ENCODE results near the gene TENM4.

Gene TENM4

GRCh38 chr11:78801161-78801884 is 639.5 kb downstream of the TENM4 start:
- Histone ChIP-seq H2BK12ac (ENCODE audit: low read length) (no peak overlapping the region), H2BK5ac (ENCODE audit: low read length) (no peak overlapping the region), H2BK15ac (ENCODE audit: low read length) (no peak overlapping the region), H3K4me2 (ENCODE audit: insufficient read depth, low read length, poor library complexity, severe bottlenecking) (no peak overlapping the region), H3K4ac (ENCODE audit: low read length) (no peak overlapping the region), H3K27me3 (ENCODE audit: control insufficient read depth in 3 of 3, insufficient read depth in 3 of 3, low read depth in 1 of 3, low read length in 3 of 3) (no peaks in the 10 kb centered on the region), H3K4me1 (ENCODE audit: control insufficient read depth in 2 of 2, insufficient read depth in 1 of 2, low read depth in 1 of 2, low read length in 2 of 2) (peaks cover 22 to 27% of the 10 kb centered on the region in 2 donors), H3K18ac (ENCODE audit: low read length) (peak overlapping the region; percentile 39), H3K36me3 (replicated peaks in 1 of 2; ENCODE audit: control insufficient read depth in 2 of 2, insufficient read depth in 2 of 2, low read length in 2 of 2) (peaks cover 0 to 5% of the 10 kb centered on the region in 2 donors), H3K4me3 (ENCODE audit: low read length in 2 of 2) (no peak overlapping the region), H3K9me3 (replicated peaks in 1 of 2; ENCODE audit: control insufficient read depth in 2 of 2, insufficient read depth in 1 of 2, low read depth in 1 of 2, low read length in 2 of 2) (no peaks in the 10 kb centered on the region), H2AK5ac (ENCODE audit: low read depth, low read length) (no peak overlapping the region), H3K23ac (ENCODE audit: low read depth, low read length, poor library complexity) (no peak overlapping the region), H3K14ac (ENCODE audit: low read length) (no peak overlapping the region), H3K27ac (replicated peaks; ENCODE audit: low read length) (no peak overlapping the region), H3K9ac (ENCODE audit: low read depth, low read length, poor library complexity) (no peak overlapping the region), H2BK120ac (ENCODE audit: low read depth, low read length) (no peak overlapping the region), H2AFZ (ENCODE audit: low read length) (no peak overlapping the region), H3K79me1 (ENCODE audit: low read depth, low read length) (no peaks in the 10 kb centered on the region), H4K91ac (ENCODE audit: low read depth, low read length, poor library complexity) (no peak overlapping the region), H4K8ac (ENCODE audit: low read depth, low read length) (no peak overlapping the region)
- no CpG with 5 or more reads among the region's 3 CpGs for WGBS, 2 donors (ENCODE audit: extremely low coverage in 2 of 2, insufficient read length in 2 of 2, insufficient replicate concordance in 1 of 2)
- no peak for DNase-seq (ENCODE audit: low spot score)

DNA sequence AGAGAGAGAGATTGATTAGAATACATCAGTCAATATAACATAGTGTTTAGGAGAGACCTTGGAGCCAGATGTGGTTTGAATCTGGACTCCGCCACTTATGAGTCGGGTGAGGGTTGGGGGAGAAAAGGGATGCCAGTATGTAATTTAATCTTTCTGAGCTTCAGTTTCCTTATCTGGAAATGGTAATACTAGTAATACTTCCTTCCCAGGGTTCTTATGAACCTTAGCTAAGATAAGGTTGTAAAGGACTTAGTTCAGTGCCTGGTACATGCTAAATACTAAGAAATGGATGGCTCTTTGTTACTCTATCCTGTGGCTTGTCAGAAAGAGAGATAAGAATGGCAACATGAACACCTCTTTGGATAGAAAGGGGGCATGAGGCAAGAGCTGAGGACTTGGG is 640.1 kb downstream of the TENM4 start:
- H4K91ac ChIP-seq (ENCODE audit: low read depth, low read length, poor library complexity) = no peak overlapping the region
- H3K4me3 ChIP-seq (ENCODE audit: low read length in 2 of 2) = no peak overlapping the region
- no peak overlapping the region for H3K14ac ChIP-seq (ENCODE audit: low read length)
- no peak overlapping the region for H3K18ac ChIP-seq (ENCODE audit: low read length)
- H4K8ac ChIP-seq (ENCODE audit: low read depth, low read length) = no peak overlapping the region
- no peaks in the 10 kb centered on the region for H3K79me1 ChIP-seq (ENCODE audit: low read depth, low read length)
- peaks cover 22 to 28% of the 10 kb centered on the region in 2 donors for H3K4me1 ChIP-seq (ENCODE audit: control insufficient read depth in 2 of 2, insufficient read depth in 1 of 2, low read depth in 1 of 2, low read length in 2 of 2)
- no CpG with 5 or more reads among the region's 2 CpGs for whole genome bisulfite sequencing, 2 donors (ENCODE audit: extremely low coverage in 2 of 2, insufficient read length in 2 of 2, insufficient replicate concordance in 1 of 2)
- no peaks in the 10 kb centered on the region for H3K27me3 ChIP-seq (ENCODE audit: control insufficient read depth in 3 of 3, insufficient read depth in 3 of 3, low read depth in 1 of 3, low read length in 3 of 3)
- H2BK12ac ChIP-seq (ENCODE audit: low read length) = no peak overlapping the region
- H3K4me2 ChIP-seq (ENCODE audit: insufficient read depth, low read length, poor library complexity, severe bottlenecking) = no peak overlapping the region
- no peak overlapping the region for H3K23ac ChIP-seq (ENCODE audit: low read depth, low read length, poor library complexity)
- no peak overlapping the region for H3K9ac ChIP-seq (ENCODE audit: low read depth, low read length, poor library complexity)
- no peak overlapping the region for H2AK5ac ChIP-seq (ENCODE audit: low read depth, low read length)
- H2BK120ac ChIP-seq (ENCODE audit: low read depth, low read length) = no peak overlapping the region
- H2BK15ac ChIP-seq (ENCODE audit: low read length) = no peak overlapping the region
- no peak overlapping the region for H3K27ac ChIP-seq (replicated peaks; ENCODE audit: low read length)
- no peak for DNase-seq (ENCODE audit: low spot score)
- H3K9me3 ChIP-seq (replicated peaks in 1 of 2; ENCODE audit: control insufficient read depth in 2 of 2, insufficient read depth in 1 of 2, low read depth in 1 of 2, low read length in 2 of 2) = no peaks in the 10 kb centered on the region
- H2BK5ac ChIP-seq (ENCODE audit: low read length) = no peak overlapping the region
- H2AFZ ChIP-seq (ENCODE audit: low read length) = no peak overlapping the region
- H3K36me3 ChIP-seq (replicated peaks in 1 of 2; ENCODE audit: control insufficient read depth in 2 of 2, insufficient read depth in 2 of 2, low read length in 2 of 2) = peaks cover 0 to 5% of the 10 kb centered on the region in 2 donors
- H3K4ac ChIP-seq (ENCODE audit: low read length) = no peak overlapping the region

DNA sequence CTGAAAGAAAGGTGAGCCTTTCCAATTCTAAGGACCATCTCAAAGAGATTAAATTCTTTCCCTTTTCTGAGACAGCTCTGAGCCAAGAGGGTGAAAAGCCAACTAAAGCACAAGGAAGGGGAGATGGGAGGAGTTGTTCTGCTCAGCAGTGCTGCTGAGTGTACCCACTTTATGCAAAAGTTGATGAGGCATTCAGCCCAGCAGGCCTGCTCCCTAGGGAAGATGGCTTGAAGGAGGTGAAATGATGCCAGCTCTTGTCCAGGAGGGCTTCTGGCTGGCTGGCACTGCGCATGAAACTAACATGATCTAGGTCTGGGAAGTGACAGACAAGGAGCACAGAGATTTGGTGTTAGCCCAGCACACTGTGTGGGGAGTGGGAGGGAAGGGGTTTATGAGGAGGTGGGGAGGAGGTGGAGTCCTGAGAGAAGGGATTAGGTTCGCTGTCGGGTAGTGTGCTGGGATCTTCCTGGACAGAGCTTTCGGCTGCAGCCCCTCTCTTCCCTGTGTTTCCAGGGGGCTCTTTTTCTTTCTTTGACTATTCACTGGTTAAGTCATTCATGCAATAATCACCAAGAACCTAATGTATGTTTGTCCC is 640.6 kb downstream of the TENM4 start:
- Histone ChIP-seq H2BK15ac (ENCODE audit: low read length) (no peak overlapping the region), H3K23ac (ENCODE audit: low read depth, low read length, poor library complexity) (no peak overlapping the region), H3K27ac (replicated peaks; ENCODE audit: low read length) (peak overlapping the region; percentile 8), H2AFZ (ENCODE audit: low read length) (no peak overlapping the region), H3K14ac (ENCODE audit: low read length) (no peak overlapping the region), H3K4me2 (ENCODE audit: insufficient read depth, low read length, poor library complexity, severe bottlenecking) (no peak overlapping the region), H2BK5ac (ENCODE audit: low read length) (no peak overlapping the region), H3K36me3 (replicated peaks in 1 of 2; ENCODE audit: control insufficient read depth in 2 of 2, insufficient read depth in 2 of 2, low read length in 2 of 2) (peaks cover 0 to 5% of the 10 kb centered on the region in 2 donors), H3K18ac (ENCODE audit: low read length) (peak overlapping the region; percentile 12), H3K27me3 (ENCODE audit: control insufficient read depth in 3 of 3, insufficient read depth in 3 of 3, low read depth in 1 of 3, low read length in 3 of 3) (no peaks in the 10 kb centered on the region), H4K91ac (ENCODE audit: low read depth, low read length, poor library complexity) (no peak overlapping the region), H4K8ac (ENCODE audit: low read depth, low read length) (peak overlapping the region; percentile 70), H3K4me3 (ENCODE audit: low read length in 2 of 2) (no peak overlapping the region), H3K9me3 (replicated peaks in 1 of 2; ENCODE audit: control insufficient read depth in 2 of 2, insufficient read depth in 1 of 2, low read depth in 1 of 2, low read length in 2 of 2) (no peaks in the 10 kb centered on the region), H3K79me1 (ENCODE audit: low read depth, low read length) (no peaks in the 10 kb centered on the region), H2BK120ac (ENCODE audit: low read depth, low read length) (no peak overlapping the region), H2AK5ac (ENCODE audit: low read depth, low read length) (no peak overlapping the region), H3K9ac (ENCODE audit: low read depth, low read length, poor library complexity) (no peak overlapping the region), H2BK12ac (ENCODE audit: low read length) (no peak overlapping the region), H3K4me1 (ENCODE audit: control insufficient read depth in 2 of 2, insufficient read depth in 1 of 2, low read depth in 1 of 2, low read length in 2 of 2) (peaks cover 22 to 28% of the 10 kb centered on the region in 2 donors), H3K4ac (ENCODE audit: low read length) (no peak overlapping the region)
- no peak for DNase-seq (ENCODE audit: low spot score)
- no CpG with 5 or more reads among the region's 4 CpGs for WGBS, 2 donors (ENCODE audit: extremely low coverage in 2 of 2, insufficient read length in 2 of 2, insufficient replicate concordance in 1 of 2)

- Histone ChIP-seq H2BK12ac (ENCODE audit: low read length) (no peak overlapping the region), H3K27me3 (ENCODE audit: control insufficient read depth in 3 of 3, insufficient read depth in 3 of 3, low read depth in 1 of 3, low read length in 3 of 3) (no peaks in the 10 kb centered on the region), H3K9ac (ENCODE audit: low read depth, low read length, poor library complexity) (no peak overlapping the region), H2BK120ac (ENCODE audit: low read depth, low read length) (no peak overlapping the region), H2BK15ac (ENCODE audit: low read length) (no peak overlapping the region), H4K91ac (ENCODE audit: low read depth, low read length, poor library complexity) (no peak overlapping the region), H2BK5ac (ENCODE audit: low read length) (no peak overlapping the region), H3K14ac (ENCODE audit: low read length) (no peak overlapping the region), H3K4me2 (ENCODE audit: insufficient read depth, low read length, poor library complexity, severe bottlenecking) (no peak overlapping the region), H3K9me3 (replicated peaks in 1 of 2; ENCODE audit: control insufficient read depth in 2 of 2, insufficient read depth in 1 of 2, low read depth in 1 of 2, low read length in 2 of 2) (peaks cover 0 to 9% of the 10 kb centered on the region in 2 donors), H3K36me3 (replicated peaks in 1 of 2; ENCODE audit: control insufficient read depth in 2 of 2, insufficient read depth in 2 of 2, low read length in 2 of 2) (peaks cover 0 to 5% of the 10 kb centered on the region in 2 donors), H3K4ac (ENCODE audit: low read length) (no peak overlapping the region), H3K18ac (ENCODE audit: low read length) (no peak overlapping the region), H4K8ac (ENCODE audit: low read depth, low read length) (no peak overlapping the region), H3K4me1 (ENCODE audit: control insufficient read depth in 2 of 2, insufficient read depth in 1 of 2, low read depth in 1 of 2, low read length in 2 of 2) (peaks cover 26 to 28% of the 10 kb centered on the region in 2 donors), H2AK5ac (ENCODE audit: low read depth, low read length) (no peak overlapping the region), H3K79me1 (ENCODE audit: low read depth, low read length) (no peaks in the 10 kb centered on the region), H3K27ac (replicated peaks; ENCODE audit: low read length) (no peak overlapping the region), H3K23ac (ENCODE audit: low read depth, low read length, poor library complexity) (no peak overlapping the region), H3K4me3 (ENCODE audit: low read length in 2 of 2) (no peak overlapping the region), H2AFZ (ENCODE audit: low read length) (no peak overlapping the region)
- DNase-seq (ENCODE audit: low spot score) = peak; percentile 54
- WGBS, 2 donors (ENCODE audit: extremely low coverage in 2 of 2, insufficient read length in 2 of 2, insufficient replicate concordance in 1 of 2) = no CpG with 5 or more reads among the region's 5 CpGs
Measured at GRCh38 chr11:78798663-78799062, 642.2 kb downstream of the TENM4 start.
